H1 (cell line): ENCODE measurements around the gene WDR27. TPM values are rescaled to one million over a fixed set of nuclear protein-coding genes. Genes with fewer than 3 reads are reported as not detected.

Source experiments
- CBX5 ChIP-seq: fragments of 300-800, 300-1000 bp; sonication (generic); IDR thresholded peaks from 2 replicates; pipeline ENCODE4 v1.7.1; 2016; ENCODE audit warnings: antibody characterized with exemption, low read length, low read depth
- CBX8 ChIP-seq: fragments of 300-800, 300-1000 bp; sonication (generic); IDR thresholded peaks from 2 replicates; pipeline ENCODE4 v1.7.1; 2016; ENCODE audit warnings: low read depth, low read length, borderline replicate concordance
- EP300 ChIP-seq, 2 experiments: IDR thresholded peaks; 1 replicate in 1 of 2; 2 replicates in 1 of 2; pipeline ENCODE4 v1.6.1; 2011 to 2012; ENCODE audit warnings: low read depth in 2 of 2, low read length in 2 of 2, mild to moderate bottlenecking in 2 of 2, borderline replicate concordance in 1 of 2, inconsistent platforms in 1 of 2, moderate library complexity in 1 of 2
- FOSL1 ChIP-seq: IDR thresholded peaks from 2 replicates; pipeline ENCODE4 v1.6.1; 2011; ENCODE audit warnings: mild to moderate bottlenecking, low read depth, low read length, moderate library complexity; ENCODE audit not compliant: insufficient read depth
- NRF1 ChIP-seq: IDR thresholded peaks from 2 replicates; pipeline ENCODE4 v1.6.1; 2011; ENCODE audit warnings: mild to moderate bottlenecking, low read depth, low read length, improper control_type of control experiment
- RFX5 ChIP-seq: IDR thresholded peaks from 2 replicates; pipeline ENCODE4 v1.6.1; 2011; ENCODE audit warnings: low read depth, low read length, improper control_type of control experiment, borderline replicate concordance
- SUZ12 ChIP-seq: fragments of 200-600 bp; sonication (generic); IDR thresholded peaks from 2 replicates; pipeline ENCODE4 v1.6.1; 2012; ENCODE audit warnings: mild to moderate bottlenecking, inconsistent platforms, low read length, moderate library complexity, mixed read lengths
- polyA plus RNA-seq, 7 experiments: library from polyadenylated mRNA; depleted of rRNA in 3 of 7; stranded (reverse) in 5 of 7; unstranded in 2 of 7; fragments of >200 nt in 5 of 7; fragments of 200-250 nt in 2 of 7; gene quantifications; 1 replicate in 5 of 7; 2 replicates in 1 of 7; 4 replicates in 1 of 7; pipeline versions ENCODE4 v1.2.1 to v1.2.3, GENCODE V29; 2011 to 2013; ENCODE audit warnings: missing spikeins in 2 of 7, mixed read lengths in 2 of 7
- total RNA-seq: library from RNA; stranded (reverse); fragmentation: NEBNext Ultra II Directional; extraction: Animal tissue kit (Norgen Biotek cat#: 25700); gene quantifications from 2 replicates; pipeline ENCODE4 v1.2.1, GENCODE V29; 2021
- TF ChIP-seq, protein P1 (sequence below): fragments of 300-600 bp; sonication (generic); IDR thresholded peaks from 2 replicates; pipeline ENCODE4 v1.7.1; 2012; ENCODE audit warnings: low read length, moderate library complexity, mild to moderate bottlenecking, inconsistent platforms; ENCODE audit not compliant: insufficient replicate concordance
- TF ChIP-seq, protein P2 (sequence below): IDR thresholded peaks from 2 replicates; pipeline ENCODE4 v1.6.1; 2012; ENCODE audit warnings: inconsistent platforms

Gene WDR27
- total and polyA plus RNA-seq, 2 of the 8 experiments (the other 6 are each of a cell fraction or from before 2014, with no cell fraction given), result 53.6 to 68.6 TPM

DNA sequence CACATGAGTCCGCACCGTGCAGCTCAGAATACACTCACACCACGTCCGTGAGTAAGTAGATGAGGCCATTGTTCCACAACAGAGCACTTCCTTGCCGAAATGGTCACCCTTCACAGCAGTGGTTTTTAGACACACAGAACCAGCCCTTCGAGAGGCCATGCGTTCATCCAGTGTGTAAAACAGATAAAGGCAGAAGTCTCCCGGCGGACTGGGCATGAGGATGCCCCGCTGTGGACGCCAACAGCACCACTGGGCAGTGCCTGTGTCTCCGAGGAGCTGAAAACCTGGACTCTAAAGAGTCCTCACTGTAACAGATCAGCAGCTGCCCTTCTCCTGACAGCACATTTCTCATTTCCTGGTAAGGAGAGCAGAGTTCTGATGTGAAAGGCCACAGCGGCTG is 75.2 kb downstream of the WDR27 start (continued):
- TF ChIP-seq, protein P1, sequence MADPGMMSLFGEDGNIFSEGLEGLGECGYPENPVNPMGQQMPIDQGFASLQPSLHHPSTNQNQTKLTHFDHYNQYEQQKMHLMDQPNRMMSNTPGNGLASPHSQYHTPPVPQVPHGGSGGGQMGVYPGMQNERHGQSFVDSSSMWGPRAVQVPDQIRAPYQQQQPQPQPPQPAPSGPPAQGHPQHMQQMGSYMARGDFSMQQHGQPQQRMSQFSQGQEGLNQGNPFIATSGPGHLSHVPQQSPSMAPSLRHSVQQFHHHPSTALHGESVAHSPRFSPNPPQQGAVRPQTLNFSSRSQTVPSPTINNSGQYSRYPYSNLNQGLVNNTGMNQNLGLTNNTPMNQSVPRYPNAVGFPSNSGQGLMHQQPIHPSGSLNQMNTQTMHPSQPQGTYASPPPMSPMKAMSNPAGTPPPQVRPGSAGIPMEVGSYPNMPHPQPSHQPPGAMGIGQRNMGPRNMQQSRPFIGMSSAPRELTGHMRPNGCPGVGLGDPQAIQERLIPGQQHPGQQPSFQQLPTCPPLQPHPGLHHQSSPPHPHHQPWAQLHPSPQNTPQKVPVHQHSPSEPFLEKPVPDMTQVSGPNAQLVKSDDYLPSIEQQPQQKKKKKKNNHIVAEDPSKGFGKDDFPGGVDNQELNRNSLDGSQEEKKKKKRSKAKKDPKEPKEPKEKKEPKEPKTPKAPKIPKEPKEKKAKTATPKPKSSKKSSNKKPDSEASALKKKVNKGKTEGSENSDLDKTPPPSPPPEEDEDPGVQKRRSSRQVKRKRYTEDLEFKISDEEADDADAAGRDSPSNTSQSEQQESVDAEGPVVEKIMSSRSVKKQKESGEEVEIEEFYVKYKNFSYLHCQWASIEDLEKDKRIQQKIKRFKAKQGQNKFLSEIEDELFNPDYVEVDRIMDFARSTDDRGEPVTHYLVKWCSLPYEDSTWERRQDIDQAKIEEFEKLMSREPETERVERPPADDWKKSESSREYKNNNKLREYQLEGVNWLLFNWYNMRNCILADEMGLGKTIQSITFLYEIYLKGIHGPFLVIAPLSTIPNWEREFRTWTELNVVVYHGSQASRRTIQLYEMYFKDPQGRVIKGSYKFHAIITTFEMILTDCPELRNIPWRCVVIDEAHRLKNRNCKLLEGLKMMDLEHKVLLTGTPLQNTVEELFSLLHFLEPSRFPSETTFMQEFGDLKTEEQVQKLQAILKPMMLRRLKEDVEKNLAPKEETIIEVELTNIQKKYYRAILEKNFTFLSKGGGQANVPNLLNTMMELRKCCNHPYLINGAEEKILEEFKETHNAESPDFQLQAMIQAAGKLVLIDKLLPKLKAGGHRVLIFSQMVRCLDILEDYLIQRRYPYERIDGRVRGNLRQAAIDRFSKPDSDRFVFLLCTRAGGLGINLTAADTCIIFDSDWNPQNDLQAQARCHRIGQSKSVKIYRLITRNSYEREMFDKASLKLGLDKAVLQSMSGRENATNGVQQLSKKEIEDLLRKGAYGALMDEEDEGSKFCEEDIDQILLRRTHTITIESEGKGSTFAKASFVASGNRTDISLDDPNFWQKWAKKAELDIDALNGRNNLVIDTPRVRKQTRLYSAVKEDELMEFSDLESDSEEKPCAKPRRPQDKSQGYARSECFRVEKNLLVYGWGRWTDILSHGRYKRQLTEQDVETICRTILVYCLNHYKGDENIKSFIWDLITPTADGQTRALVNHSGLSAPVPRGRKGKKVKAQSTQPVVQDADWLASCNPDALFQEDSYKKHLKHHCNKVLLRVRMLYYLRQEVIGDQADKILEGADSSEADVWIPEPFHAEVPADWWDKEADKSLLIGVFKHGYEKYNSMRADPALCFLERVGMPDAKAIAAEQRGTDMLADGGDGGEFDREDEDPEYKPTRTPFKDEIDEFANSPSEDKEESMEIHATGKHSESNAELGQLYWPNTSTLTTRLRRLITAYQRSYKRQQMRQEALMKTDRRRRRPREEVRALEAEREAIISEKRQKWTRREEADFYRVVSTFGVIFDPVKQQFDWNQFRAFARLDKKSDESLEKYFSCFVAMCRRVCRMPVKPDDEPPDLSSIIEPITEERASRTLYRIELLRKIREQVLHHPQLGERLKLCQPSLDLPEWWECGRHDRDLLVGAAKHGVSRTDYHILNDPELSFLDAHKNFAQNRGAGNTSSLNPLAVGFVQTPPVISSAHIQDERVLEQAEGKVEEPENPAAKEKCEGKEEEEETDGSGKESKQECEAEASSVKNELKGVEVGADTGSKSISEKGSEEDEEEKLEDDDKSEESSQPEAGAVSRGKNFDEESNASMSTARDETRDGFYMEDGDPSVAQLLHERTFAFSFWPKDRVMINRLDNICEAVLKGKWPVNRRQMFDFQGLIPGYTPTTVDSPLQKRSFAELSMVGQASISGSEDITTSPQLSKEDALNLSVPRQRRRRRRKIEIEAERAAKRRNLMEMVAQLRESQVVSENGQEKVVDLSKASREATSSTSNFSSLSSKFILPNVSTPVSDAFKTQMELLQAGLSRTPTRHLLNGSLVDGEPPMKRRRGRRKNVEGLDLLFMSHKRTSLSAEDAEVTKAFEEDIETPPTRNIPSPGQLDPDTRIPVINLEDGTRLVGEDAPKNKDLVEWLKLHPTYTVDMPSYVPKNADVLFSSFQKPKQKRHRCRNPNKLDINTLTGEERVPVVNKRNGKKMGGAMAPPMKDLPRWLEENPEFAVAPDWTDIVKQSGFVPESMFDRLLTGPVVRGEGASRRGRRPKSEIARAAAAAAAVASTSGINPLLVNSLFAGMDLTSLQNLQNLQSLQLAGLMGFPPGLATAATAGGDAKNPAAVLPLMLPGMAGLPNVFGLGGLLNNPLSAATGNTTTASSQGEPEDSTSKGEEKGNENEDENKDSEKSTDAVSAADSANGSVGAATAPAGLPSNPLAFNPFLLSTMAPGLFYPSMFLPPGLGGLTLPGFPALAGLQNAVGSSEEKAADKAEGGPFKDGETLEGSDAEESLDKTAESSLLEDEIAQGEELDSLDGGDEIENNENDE, result no peak
- TF ChIP-seq SUZ12, result no peak
- TF ChIP-seq, protein P2, sequence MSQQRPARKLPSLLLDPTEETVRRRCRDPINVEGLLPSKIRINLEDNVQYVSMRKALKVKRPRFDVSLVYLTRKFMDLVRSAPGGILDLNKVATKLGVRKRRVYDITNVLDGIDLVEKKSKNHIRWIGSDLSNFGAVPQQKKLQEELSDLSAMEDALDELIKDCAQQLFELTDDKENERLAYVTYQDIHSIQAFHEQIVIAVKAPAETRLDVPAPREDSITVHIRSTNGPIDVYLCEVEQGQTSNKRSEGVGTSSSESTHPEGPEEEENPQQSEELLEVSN, result no peak
- no peak for TF ChIP-seq FOSL1
- no peak for TF ChIP-seq RFX5
- TF ChIP-seq CBX8, result no peak
- TF ChIP-seq CBX5, result no peak
- TF ChIP-seq NRF1, result no peak
- TF ChIP-seq EP300 (IDR thresholded peaks at IDR 0.05; ENCODE audit: borderline replicate concordance in 1 of 2, low read depth in 2 of 2, low read length in 2 of 2), result no peak
